Measurements from ENCODE around the gene TMEM238.

The TMEM238 gene

GRCh38 chr19:55362990-55363716, 20.9 kb downstream of the TMEM238 start, which contains the start of gene GARIN5B:
Gene GARIN5B, minus strand, starts transcription at chr19:55363260. Its CDS starts 194 bp downstream, at chr19:55363066.
- Histone ChIP-seq H3K79me2 (ENCODE audit: control insufficient read depth, low read length) (no peaks in the 10 kb centered on the region), H3F3A (ENCODE audit: control insufficient read depth, insufficient read depth) (no peaks in the 10 kb centered on the region), H3K36me3 (ENCODE audit: control insufficient read depth, low read length) (no peaks in the 10 kb centered on the region), H3K4me2 (ENCODE audit: low read length) (no peak within 1 kb of the TSS), H3K9me3 (ENCODE audit: control insufficient read depth, insufficient read depth, low read length) (no peaks in the 10 kb centered on the region), H3K27me3 (ENCODE audit: control insufficient read depth, low read length) (peaks cover 4% of the 10 kb centered on the region), H3K9me2 (replicated peaks; ENCODE audit: control insufficient read depth, low read length) (no peaks in the 10 kb centered on the region), H3K4me1 (ENCODE audit: control insufficient read depth, low read length) (peaks cover 6% of the 10 kb centered on the region), H3K27ac (ENCODE audit: low read depth, low read length) (no peak within 1 kb of the TSS), H4K20me1 (ENCODE audit: control insufficient read depth, insufficient read depth, low read depth, low read length) (no peaks in the 10 kb centered on the region), H3K4me3 (ENCODE audit: low read length) (no peak within 1 kb of the TSS)
- TF ChIP-seq CTCF (IDR thresholded peaks at IDR 0.05; ENCODE audit: low read depth, low read length, poor library complexity, severe bottlenecking) (no peak), EZH2phosphoT487 (IDR thresholded peaks at IDR 0.05; ENCODE audit: borderline replicate concordance, low read length) (no peak)

DNA sequence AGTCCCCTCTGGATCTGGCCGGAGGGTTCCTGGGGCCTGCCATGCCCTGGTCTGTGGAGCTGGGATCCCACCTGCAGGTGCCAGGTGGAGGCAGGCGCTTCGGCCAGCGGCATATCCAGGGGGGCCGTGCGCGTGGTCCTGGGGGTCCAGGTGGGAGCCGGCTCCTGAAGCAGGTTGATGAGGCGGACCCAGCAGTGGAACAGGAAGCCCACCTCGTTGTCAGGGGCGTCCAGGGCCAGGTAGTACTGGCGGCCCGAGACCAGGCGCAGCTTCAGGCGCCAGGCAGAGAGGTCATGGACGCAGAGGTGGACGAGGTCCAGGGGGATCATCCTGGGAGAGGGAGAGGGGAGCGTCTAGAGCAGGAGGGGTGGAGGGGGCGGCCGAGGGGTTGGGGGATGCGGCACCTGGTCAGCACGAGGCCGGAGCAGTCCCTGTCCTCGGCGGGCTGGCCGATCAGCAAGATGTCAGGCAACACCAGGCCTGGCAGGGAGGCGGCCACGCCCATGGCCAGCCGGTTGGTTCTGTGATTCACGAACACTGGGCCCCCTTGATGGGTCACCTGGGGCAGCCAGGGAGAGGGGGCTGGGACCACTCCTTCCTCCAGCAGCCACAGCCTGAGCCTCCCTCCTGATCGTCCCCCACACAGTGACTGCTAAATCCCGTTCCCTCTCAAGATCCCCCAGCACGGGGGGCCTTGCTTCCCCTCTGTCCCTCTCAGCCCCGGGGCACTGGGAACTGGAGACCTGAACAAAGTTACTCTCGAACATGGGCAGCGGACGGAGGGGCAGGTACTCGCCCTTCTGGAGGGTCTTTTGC, 21.7 kb downstream of the TMEM238 start:
- no peaks in the 10 kb centered on the region for H3K79me2 ChIP-seq (ENCODE audit: control insufficient read depth, low read length)
- no peaks in the 10 kb centered on the region for H3K9me3 ChIP-seq (ENCODE audit: control insufficient read depth, insufficient read depth, low read length)
- TF ChIP-seq CTCF (IDR thresholded peaks at IDR 0.05; ENCODE audit: low read depth, low read length, poor library complexity, severe bottlenecking) (no peak), EZH2phosphoT487 (IDR thresholded peaks at IDR 0.05; ENCODE audit: borderline replicate concordance, low read length) (no peak)
- H3K27me3 ChIP-seq (ENCODE audit: control insufficient read depth, low read length) = no peaks in the 10 kb centered on the region; the same call in 1 of the 2 replicates
- H3K27ac ChIP-seq (ENCODE audit: low read depth, low read length) = no peak overlapping the region
- no peaks in the 10 kb centered on the region for H3F3A ChIP-seq (ENCODE audit: control insufficient read depth, insufficient read depth)
- no peak overlapping the region for H3K4me2 ChIP-seq (ENCODE audit: low read length)
- no peaks in the 10 kb centered on the region for H4K20me1 ChIP-seq (ENCODE audit: control insufficient read depth, insufficient read depth, low read depth, low read length)
- peaks cover 6% of the 10 kb centered on the region for H3K4me1 ChIP-seq (ENCODE audit: control insufficient read depth, low read length)
- no peaks in the 10 kb centered on the region for H3K36me3 ChIP-seq (ENCODE audit: control insufficient read depth, low read length)
- no peak overlapping the region for H3K4me3 ChIP-seq (ENCODE audit: low read length)
- H3K9me2 ChIP-seq (replicated peaks; ENCODE audit: control insufficient read depth, low read length) = no peaks in the 10 kb centered on the region

- H3K27ac ChIP-seq (ENCODE audit: low read depth, low read length) = no peak overlapping the region
These were observed 23.2 kb downstream of the TMEM238 start for GRCh38 chr19:55360902-55361301.

More at GRCh38 chr19:55360902-55361301, 23.2 kb downstream of the TMEM238 start:
- H3K9me3 ChIP-seq (ENCODE audit: control insufficient read depth, insufficient read depth, low read length) = no peaks in the 10 kb centered on the region
- H3K27me3 ChIP-seq (ENCODE audit: control insufficient read depth, low read length) = peaks cover 7% of the 10 kb centered on the region
- H3K9me2 ChIP-seq (replicated peaks; ENCODE audit: control insufficient read depth, low read length) = no peaks in the 10 kb centered on the region
- H3K4me2 ChIP-seq (ENCODE audit: low read length) = no peak overlapping the region
- peaks cover 6% of the 10 kb centered on the region for H3K4me1 ChIP-seq (ENCODE audit: control insufficient read depth, low read length)
- TF ChIP-seq EZH2phosphoT487 (IDR thresholded peaks at IDR 0.05; ENCODE audit: borderline replicate concordance, low read length) = no peak
- no peak for TF ChIP-seq CTCF (IDR thresholded peaks at IDR 0.05; ENCODE audit: low read depth, low read length, poor library complexity, severe bottlenecking)
- no peaks in the 10 kb centered on the region for H3K79me2 ChIP-seq (ENCODE audit: control insufficient read depth, low read length)
- no peak overlapping the region for H3K4me3 ChIP-seq (ENCODE audit: low read length)
- H3K36me3 ChIP-seq (ENCODE audit: control insufficient read depth, low read length) = no peaks in the 10 kb centered on the region
- H4K20me1 ChIP-seq (ENCODE audit: control insufficient read depth, insufficient read depth, low read depth, low read length) = no peaks in the 10 kb centered on the region
- H3F3A ChIP-seq (ENCODE audit: control insufficient read depth, insufficient read depth) = no peaks in the 10 kb centered on the region

Measured in DOHH2 (cell line).